Smooth muscle cell (in vitro differentiated cells): Measurements from ENCODE around the gene RAB22A. TPM values are rescaled to one million over a fixed set of nuclear protein-coding genes. Genes with fewer than 3 reads are reported as not detected.

ENCODE experiments used
- DNase-seq: peaks from one replicate; lab custom pipeline; 2025; ENCODE audit not compliant: unreplicated experiment; lab: John Stamatoyannopoulos, UW
- H2AFZ ChIP-seq: fragments of 200-600 bp; sonication (generic); 2 replicates; pipeline ENCODE4 v1.6.0; 2016; ENCODE audit warnings: antibody characterized with exemption, low read depth, mild to moderate bottlenecking
- H3F3A ChIP-seq: fragments of 200-600 bp; sonication (generic); 2 replicates; pipeline ENCODE4 v1.6.0; 2017; ENCODE audit warnings: antibody characterized with exemption, low read depth
- H3K27ac ChIP-seq: fragments of 200-600 bp; sonication (generic); 2 replicates; pipeline ENCODE4 v1.5.1; 2016; ENCODE audit warnings: low read depth, mild to moderate bottlenecking
- H3K27me3 ChIP-seq: fragments of 200-600 bp; sonication (generic); 2 replicates; pipeline ENCODE4 v1.6.1; 2016; ENCODE audit warnings: low read depth, mild to moderate bottlenecking
- H3K36me3 ChIP-seq: fragments of 200-600 bp; sonication (generic); 2 replicates; pipeline ENCODE4 v1.5.1; 2016; ENCODE audit warnings: low read depth
- H3K4me1 ChIP-seq: fragments of 200-600 bp; sonication (generic); 2 replicates; pipeline ENCODE4 v1.5.1; 2016; ENCODE audit warnings: low read depth
- H3K4me2 ChIP-seq: fragments of 200-600 bp; sonication (generic); 2 replicates; pipeline ENCODE4 v1.6.0; 2016; ENCODE audit warnings: mild to moderate bottlenecking
- H3K4me3 ChIP-seq: fragments of 200-600 bp; sonication (generic); 2 replicates; pipeline ENCODE4 v1.5.1; 2016; ENCODE audit warnings: mild to moderate bottlenecking
- H3K79me2 ChIP-seq: fragments of 200-600 bp; sonication (generic); 2 replicates; pipeline ENCODE4 v1.6.0; 2016; ENCODE audit warnings: low read depth, mild to moderate bottlenecking
- H3K9ac ChIP-seq: fragments of 200-600 bp; sonication (generic); 2 replicates; pipeline ENCODE4 v1.6.0; 2016; ENCODE audit warnings: low read depth
- H3K9me3 ChIP-seq: fragments of 200-600 bp; sonication (generic); replicated peaks from 2 replicates; pipeline ENCODE4 v1.5.1; 2016; ENCODE audit warnings: low read depth
- H4K20me1 ChIP-seq: fragments of 200-600 bp; sonication (generic); 2 replicates; pipeline ENCODE4 v1.6.0; 2016; ENCODE audit warnings: low read depth
- CTCF ChIP-seq: fragments of 200-600 bp; sonication (generic); IDR thresholded peaks from 2 replicates; pipeline ENCODE4 v1.5.1; 2017; ENCODE audit warnings: borderline replicate concordance, mild to moderate bottlenecking, antibody characterized with exemption; ENCODE audit not compliant: insufficient read depth, poor library complexity, severe bottlenecking
- WGBS: methylation state at CpG from one replicate; pipeline ENCODE4 v1.1.7; 2016; ENCODE audit warnings: low lambda C conversion rate; 5-methylcytosine and 5-hydroxymethylcytosine counted together
- polyA plus RNA-seq: library from polyadenylated mRNA; unstranded; fragments of >200 nt; fragmentation: Nextera tagmentation; extraction: Ambion mirVana; gene quantifications from 2 replicates; pipeline ENCODE4 v1.2.1, GENCODE V29; 2016
- total RNA-seq: library from RNA; depleted of rRNA; stranded (reverse); fragments of >200 nt; gene quantifications from 2 replicates; pipeline ENCODE4 v1.2.3, GENCODE V29; 2014

Gene RAB22A
- total and polyA plus RNA-seq, 2 experiments from 2014 or later, result 14.0 to 23.7 TPM

GRCh38 chr20:58300321-58300720 is 9.2 kb upstream of the RAB22A start:
- H3K4me1 ChIP-seq, result no peaks in the 10 kb centered on the region
- DNase-seq, result no peak
- 93% methylated on average over 5 of the region's 5 CpGs for WGBS

GRCh38 chr20:58303547-58303946 is 6.0 kb upstream of the RAB22A start:
- H3F3A ChIP-seq, result peaks cover 4% of the 10 kb centered on the region
- H4K20me1 ChIP-seq, result no peaks in the 10 kb centered on the region
- H2AFZ ChIP-seq, result no peak overlapping the region
- H3K79me2 ChIP-seq, result peaks cover 3% of the 10 kb centered on the region
- no peaks in the 10 kb centered on the region for H3K36me3 ChIP-seq
- peaks cover 6% of the 10 kb centered on the region for H3K4me1 ChIP-seq
- TF ChIP-seq CTCF, result no peak
- no peak overlapping the region for H3K4me2 ChIP-seq
- no peaks in the 10 kb centered on the region for H3K27me3 ChIP-seq
- no peak for DNase-seq
- no peak overlapping the region for H3K9ac ChIP-seq
- no peak overlapping the region for H3K4me3 ChIP-seq
- 81% methylated on average over 1 of the region's 1 CpG for WGBS
- H3K9me3 ChIP-seq, result no peaks in the 10 kb centered on the region
- no peak overlapping the region for H3K27ac ChIP-seq

More at GRCh38 chr20:58300321-58300720, 9.2 kb upstream of the RAB22A start:
- no peak overlapping the region for H3K4me3 ChIP-seq
- peaks cover 20% of the 10 kb centered on the region for H4K20me1 ChIP-seq
- H3K36me3 ChIP-seq, result no peaks in the 10 kb centered on the region
- no peak overlapping the region for H2AFZ ChIP-seq
- no peak overlapping the region for H3K27ac ChIP-seq
- no peaks in the 10 kb centered on the region for H3K27me3 ChIP-seq
- no peak overlapping the region for H3K9ac ChIP-seq
- H3K9me3 ChIP-seq, result no peaks in the 10 kb centered on the region
- peaks cover 8% of the 10 kb centered on the region for H3K79me2 ChIP-seq
- no peak for TF ChIP-seq CTCF
- no peak overlapping the region for H3K4me2 ChIP-seq
- no peaks in the 10 kb centered on the region for H3F3A ChIP-seq

GRCh38 chr20:58305061-58305460 is 4.5 kb upstream of the RAB22A start:
- H3K4me2 ChIP-seq, result no peak overlapping the region
- H3K4me1 ChIP-seq, result peaks cover 6% of the 10 kb centered on the region
- no peaks in the 10 kb centered on the region for H4K20me1 ChIP-seq
- H3K27me3 ChIP-seq, result no peaks in the 10 kb centered on the region
- no peak overlapping the region for H2AFZ ChIP-seq
- H3K79me2 ChIP-seq, result peaks cover 1% of the 10 kb centered on the region
- peaks cover 4% of the 10 kb centered on the region for H3F3A ChIP-seq
- no peak overlapping the region for H3K27ac ChIP-seq
- H3K9me3 ChIP-seq, result no peaks in the 10 kb centered on the region
- H3K9ac ChIP-seq, result no peak overlapping the region
- no peak overlapping the region for H3K4me3 ChIP-seq
- no peak for TF ChIP-seq CTCF
- 100% methylated on average over 1 of the region's 1 CpG for WGBS
- no peak for DNase-seq
- no peaks in the 10 kb centered on the region for H3K36me3 ChIP-seq
